Upper lobe of left lung (tissue), 6 donors: ENCODE data around the gene SDK1. TPM values are rescaled to one million over a fixed set of nuclear protein-coding genes. Genes with fewer than 3 reads are reported as not detected.

Experiments
- ATAC-seq, 2 donors: fragments of 200-7000 bp; cut with Tn5 transposase; one replicate each; pipeline ENCODE4 v1.9.1; 2022; ENCODE audit warnings: mild to moderate bottlenecking in 2 of 2, moderate library complexity in 2 of 2; ENCODE audit not compliant: low FRiP score in 2 of 2
- DNase-seq, 2 donors: peaks; one replicate each; pipeline ENCODE4 v3.0.0-alpha.2; 2019 to 2020
- H3K27ac ChIP-seq, 4 donors: fragments of 200-600 bp; sonication (generic); one replicate each; pipeline ENCODE4 v1.5.1; 2016 to 2019
- H3K27me3 ChIP-seq, 4 donors: fragments of 200-600 bp; sonication (generic); one replicate each; pipeline ENCODE4 v1.5.1; 2017 to 2019
- H3K36me3 ChIP-seq, 4 donors: fragments of 200-600 bp; sonication (generic); one replicate each; pipeline ENCODE4 v1.5.1; 2016 to 2019
- H3K4me1 ChIP-seq, 4 donors: fragments of 200-600 bp; sonication (generic); one replicate each; pipeline ENCODE4 v1.5.1; 2018 to 2019
- H3K4me3 ChIP-seq, 4 donors: fragments of 200-600 bp; sonication (generic); one replicate each; pipeline ENCODE4 v1.5.1; 2017 to 2019; ENCODE audit warnings: mild to moderate bottlenecking in 2 of 4, moderate library complexity in 1 of 4
- H3K9me3 ChIP-seq, 4 donors: fragments of 200-600 bp; sonication (generic); one replicate each; pipeline ENCODE4 v1.5.1; 2018 to 2019
- CTCF ChIP-seq, 6 experiments: fragments of 450-650 bp in 4 of 6; fragments of 200-600 bp in 2 of 6; sonication (generic) in 2 of 6; IDR thresholded peaks; one replicate each; pipeline ENCODE4 v1.5.1; 2016 to 2019; ENCODE audit warnings: antibody characterized with exemption in 6 of 6
- EP300 ChIP-seq, 4 donors: sonication (generic); formaldehyde crosslinking; IDR thresholded peaks; one replicate each; pipeline ENCODE4 v1.5.1; 2017; ENCODE audit warnings: antibody characterized with exemption in 4 of 4, control low read depth in 2 of 4
- POLR2A ChIP-seq, 4 donors: fragments of 450-650 bp; IDR thresholded peaks; one replicate each; pipeline ENCODE4 v1.5.1; 2016 to 2017; ENCODE audit warnings: antibody characterized with exemption in 4 of 4, mild to moderate bottlenecking in 2 of 4
- POLR2AphosphoS5 ChIP-seq, 2 donors: sonication (generic); formaldehyde crosslinking; IDR thresholded peaks; one replicate each; pipeline ENCODE4 v1.5.1; 2017; ENCODE audit warnings: antibody characterized with exemption in 2 of 2
- WGBS, 2 donors: methylation state at CpG; one replicate each; pipeline ENCODE4 v1.1.5; 2017 to 2018; 5-methylcytosine and 5-hydroxymethylcytosine counted together
- total RNA-seq, 6 donors: library from RNA; depleted of rRNA in 4 of 6; stranded (reverse); fragments of >200 nt in 4 of 6; gene quantifications; one replicate each; pipeline versions ENCODE4 v1.1.0 to v1.2.1, GENCODE V29; 2016 to 2021
- donor health status: DM: no; HTN: no; CAD: no; lungs with moderate emphysema.
- donor health status: DM: no; HTN: yes; CAD: no; lungs with severe emphysema.

The SDK1 gene
- total RNA-seq, 6 donors from 2014 or later = 9.3 to 90.1 (median 11.8) TPM

GRCh38 chr7:3540456-3541220 lies 239.6 kb downstream of the SDK1 start:
- TF ChIP-seq POLR2A (IDR thresholded peaks at IDR 0.05) = no peak
- Histone ChIP-seq H3K9me3 (no peaks in the 10 kb centered on the region), H3K4me1 (no peaks in the 10 kb centered on the region), H3K36me3 (no peaks in the 10 kb centered on the region), H3K4me3 (no peak overlapping the region), H3K27ac (no peak overlapping the region), H3K27me3 (no peaks in the 10 kb centered on the region)
- ATAC-seq (no peak), DNase-seq (no peak)
- WGBS, 2 donors = 51 to 65% methylated on average over 5 of the region's 5 CpGs

DNA sequence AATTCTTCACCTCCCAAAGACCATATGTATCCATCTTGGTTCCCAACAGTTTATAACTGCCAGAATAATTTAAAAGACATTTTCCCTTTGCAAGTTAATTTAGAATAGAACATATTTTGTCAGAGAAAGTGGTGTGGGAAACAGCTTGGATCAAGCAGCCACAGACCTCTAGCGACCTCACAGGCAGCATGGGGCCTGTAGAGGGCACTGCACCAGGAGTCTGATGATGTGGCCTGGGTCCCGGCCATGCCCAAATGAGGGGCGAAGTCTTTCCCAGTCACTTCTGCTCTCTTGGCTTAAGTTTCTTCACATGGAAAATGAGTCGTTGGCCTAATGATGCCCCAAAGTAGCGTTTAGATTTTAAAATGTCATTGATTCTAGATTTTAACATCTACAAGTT lies 243.2 kb downstream of the SDK1 start:
- no peaks in the 10 kb centered on the region for H3K9me3 ChIP-seq
- WGBS, 2 donors = 80 to 83% methylated on average over 5 of the region's 5 CpGs
- no peak for TF ChIP-seq CTCF (IDR thresholded peaks at IDR 0.05)
- TF ChIP-seq POLR2AphosphoS5 (IDR thresholded peaks at IDR 0.05) = no peak
- TF ChIP-seq POLR2A (IDR thresholded peaks at IDR 0.05) = no peak
- TF ChIP-seq EP300 (IDR thresholded peaks at IDR 0.05) = no peak
- DNase-seq (peak in 1 of 2 donors; percentile 11), ATAC-seq (no peak)
- no peaks in the 10 kb centered on the region for H3K36me3 ChIP-seq
- no peak overlapping the region for H3K4me3 ChIP-seq
- H3K27me3 ChIP-seq = no peaks in the 10 kb centered on the region
- H3K27ac ChIP-seq = no peak overlapping the region
- no peaks in the 10 kb centered on the region for H3K4me1 ChIP-seq

DNA sequence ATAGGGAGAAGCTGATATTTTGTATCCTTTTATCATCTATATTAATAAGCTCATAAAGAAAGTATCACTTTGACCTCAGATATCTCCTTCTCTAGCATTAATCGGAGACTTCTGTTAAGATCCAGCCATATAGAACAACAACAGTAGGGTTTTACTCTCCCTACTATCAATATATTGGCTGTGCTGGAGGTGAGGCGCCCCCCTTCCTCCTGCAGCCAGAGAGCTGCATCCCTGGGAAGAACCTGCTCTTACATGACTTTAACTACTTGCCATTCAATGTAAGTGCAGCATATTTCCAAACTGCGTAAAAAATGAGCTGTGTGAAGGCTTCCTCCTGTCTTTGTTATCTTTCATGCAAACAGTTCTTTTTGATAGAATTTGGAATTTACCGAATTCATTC lies 247.8 kb downstream of the SDK1 start:
- DNase-seq (no peak), ATAC-seq (no peak)
- H3K27me3 ChIP-seq = no peaks in the 10 kb centered on the region
- H3K27ac ChIP-seq = no peak overlapping the region
- no peaks in the 10 kb centered on the region for H3K4me1 ChIP-seq
- TF ChIP-seq CTCF (IDR thresholded peaks at IDR 0.05) = no peak
- no peak overlapping the region for H3K4me3 ChIP-seq
- 61 to 75% methylated on average over 4 of the region's 4 CpGs for WGBS, 2 donors
- no peaks in the 10 kb centered on the region for H3K36me3 ChIP-seq
- no peaks in the 10 kb centered on the region for H3K9me3 ChIP-seq

DNA sequence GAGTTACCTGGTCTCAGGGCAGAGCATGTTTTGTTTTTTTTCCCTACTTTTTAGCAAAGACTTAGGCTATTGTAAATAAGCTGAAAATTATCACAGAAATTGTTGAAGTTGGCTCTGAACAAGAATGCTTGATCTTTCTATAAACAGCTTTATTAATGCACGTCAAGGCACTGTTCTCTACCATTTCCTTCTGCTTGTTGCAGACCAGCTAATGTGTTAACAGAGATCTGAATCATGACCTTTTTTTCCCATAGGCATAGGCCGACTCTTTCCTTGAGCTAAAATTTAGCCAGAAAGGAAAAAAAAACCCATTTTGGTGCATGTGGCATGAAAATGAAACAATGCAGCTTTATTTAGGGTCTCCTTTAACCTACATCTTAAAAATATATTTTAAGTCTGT lies 248.5 kb downstream of the SDK1 start:
- 46 to 52% methylated on average over 2 of the region's 2 CpGs for WGBS, 2 donors
- ATAC-seq = no peak

DNA sequence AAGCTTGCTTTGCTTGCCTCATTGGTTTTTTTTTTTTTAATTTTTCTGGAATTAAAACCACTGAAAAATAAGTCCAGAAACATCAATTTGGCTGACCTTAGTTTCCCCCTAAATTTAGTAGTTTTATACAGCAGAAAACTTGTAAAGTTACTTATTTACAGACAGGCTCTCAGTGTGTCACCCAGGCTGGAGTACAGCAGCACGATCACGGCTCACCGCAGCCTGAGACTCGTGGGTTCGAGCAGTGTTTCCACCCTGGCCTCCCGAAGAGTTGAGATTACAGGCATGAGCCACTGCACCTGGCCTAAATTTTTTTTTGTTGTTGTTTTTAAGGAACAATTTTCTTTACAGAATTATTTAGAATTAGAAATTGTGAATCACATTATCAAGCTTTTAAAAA lies 250.5 kb downstream of the SDK1 start:
- WGBS, 2 donors = 81 to 96% methylated on average over 6 of the region's 6 CpGs
- no peaks in the 10 kb centered on the region for H3K9me3 ChIP-seq
- no peak overlapping the region for H3K27ac ChIP-seq
- H3K27me3 ChIP-seq = no peaks in the 10 kb centered on the region
- peak in 1 of 2 donors; percentile 27 for DNase-seq
- H3K36me3 ChIP-seq = no peaks in the 10 kb centered on the region
- H3K4me3 ChIP-seq = no peak overlapping the region
- no peaks in the 10 kb centered on the region for H3K4me1 ChIP-seq
- TF ChIP-seq EP300 (IDR thresholded peaks at IDR 0.05) = no peak
- TF ChIP-seq POLR2A (IDR thresholded peaks at IDR 0.05) = no peak
- TF ChIP-seq CTCF (IDR thresholded peaks at IDR 0.05) = no peak
- TF ChIP-seq POLR2AphosphoS5 (IDR thresholded peaks at IDR 0.05) = no peak
- ATAC-seq = no peak

More for the DNA sequence above, 248.5 kb downstream of the SDK1 start:
- Histone ChIP-seq H3K27me3 (no peaks in the 10 kb centered on the region), H3K9me3 (no peaks in the 10 kb centered on the region), H3K4me1 (no peaks in the 10 kb centered on the region), H3K36me3 (no peaks in the 10 kb centered on the region), H3K27ac (no peak overlapping the region), H3K4me3 (no peak overlapping the region)
- no peak for TF ChIP-seq POLR2AphosphoS5 (IDR thresholded peaks at IDR 0.05)
- TF ChIP-seq CTCF (IDR thresholded peaks at IDR 0.05) = no peak
- TF ChIP-seq POLR2A (IDR thresholded peaks at IDR 0.05) = no peak
- no peak for TF ChIP-seq EP300 (IDR thresholded peaks at IDR 0.05)
- DNase-seq = no peak
